Prostate gland (tissue), 2 donors: ENCODE data around the gene B4GAT1.

Experiments
- POLR2A ChIP-seq: fragments of 450-650 bp; IDR thresholded peaks from one replicate; pipeline ENCODE4 v1.6.1; 2016; ENCODE audit warnings: antibody characterized with exemption, mild to moderate bottlenecking
- TF ChIP-seq, protein P1 (sequence below), 4 experiments: fragments of 200-600 bp in 2 of 4; fragments of 450-650 bp in 2 of 4; sonication (generic) in 2 of 4; IDR thresholded peaks; 1 replicate in 3 of 4; 2 replicates in 1 of 4; pipeline ENCODE4 v1.5.1; 2016 to 2019; ENCODE audit warnings: antibody characterized with exemption in 4 of 4, mild to moderate bottlenecking in 2 of 4, moderate library complexity in 2 of 4

DNA sequence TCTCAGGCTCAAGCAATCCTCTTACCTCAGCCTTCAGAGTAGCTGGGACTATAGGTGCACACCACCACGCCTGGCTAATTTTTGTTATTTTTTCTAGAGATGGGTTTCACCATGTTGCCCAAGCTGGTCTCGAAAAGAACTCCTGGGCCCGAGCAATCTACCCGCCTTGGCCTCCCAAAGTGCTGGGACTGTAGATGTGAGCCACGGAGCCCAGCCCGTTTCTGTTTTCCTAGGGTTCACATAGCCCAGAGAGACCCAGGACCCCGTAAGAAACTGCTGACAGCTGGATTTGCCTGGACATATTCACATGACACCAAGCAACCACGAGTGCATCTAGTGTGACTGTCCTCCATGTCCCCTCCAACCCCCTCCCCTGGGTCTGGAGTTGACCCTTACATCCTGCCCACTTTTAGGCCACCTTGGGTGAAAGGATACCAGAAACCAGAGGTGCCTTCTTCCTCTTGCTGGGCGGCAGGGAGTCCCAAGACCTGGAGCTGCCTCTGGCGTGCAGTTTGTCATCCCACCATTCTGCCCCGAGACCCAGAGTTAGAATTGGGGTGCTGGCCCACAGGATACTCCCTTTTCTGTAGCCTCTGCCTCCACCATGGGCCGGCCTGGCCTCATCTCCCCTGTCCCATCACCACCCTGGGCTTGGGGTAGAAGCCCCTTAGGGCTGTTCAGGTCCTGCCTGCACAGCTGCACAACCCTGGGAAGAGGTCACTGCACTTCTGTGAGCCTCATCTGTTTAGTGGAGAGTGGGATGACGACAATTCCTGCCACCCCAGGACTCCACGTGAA, 7.5 kb downstream of the B4GAT1 start:
- TF ChIP-seq POLR2A, result no peak
- TF ChIP-seq, protein P1, sequence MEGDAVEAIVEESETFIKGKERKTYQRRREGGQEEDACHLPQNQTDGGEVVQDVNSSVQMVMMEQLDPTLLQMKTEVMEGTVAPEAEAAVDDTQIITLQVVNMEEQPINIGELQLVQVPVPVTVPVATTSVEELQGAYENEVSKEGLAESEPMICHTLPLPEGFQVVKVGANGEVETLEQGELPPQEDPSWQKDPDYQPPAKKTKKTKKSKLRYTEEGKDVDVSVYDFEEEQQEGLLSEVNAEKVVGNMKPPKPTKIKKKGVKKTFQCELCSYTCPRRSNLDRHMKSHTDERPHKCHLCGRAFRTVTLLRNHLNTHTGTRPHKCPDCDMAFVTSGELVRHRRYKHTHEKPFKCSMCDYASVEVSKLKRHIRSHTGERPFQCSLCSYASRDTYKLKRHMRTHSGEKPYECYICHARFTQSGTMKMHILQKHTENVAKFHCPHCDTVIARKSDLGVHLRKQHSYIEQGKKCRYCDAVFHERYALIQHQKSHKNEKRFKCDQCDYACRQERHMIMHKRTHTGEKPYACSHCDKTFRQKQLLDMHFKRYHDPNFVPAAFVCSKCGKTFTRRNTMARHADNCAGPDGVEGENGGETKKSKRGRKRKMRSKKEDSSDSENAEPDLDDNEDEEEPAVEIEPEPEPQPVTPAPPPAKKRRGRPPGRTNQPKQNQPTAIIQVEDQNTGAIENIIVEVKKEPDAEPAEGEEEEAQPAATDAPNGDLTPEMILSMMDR (IDR thresholded peaks at IDR 0.05), result no peak
